Measurements from ENCODE around the gene ZNF506.

DNA sequence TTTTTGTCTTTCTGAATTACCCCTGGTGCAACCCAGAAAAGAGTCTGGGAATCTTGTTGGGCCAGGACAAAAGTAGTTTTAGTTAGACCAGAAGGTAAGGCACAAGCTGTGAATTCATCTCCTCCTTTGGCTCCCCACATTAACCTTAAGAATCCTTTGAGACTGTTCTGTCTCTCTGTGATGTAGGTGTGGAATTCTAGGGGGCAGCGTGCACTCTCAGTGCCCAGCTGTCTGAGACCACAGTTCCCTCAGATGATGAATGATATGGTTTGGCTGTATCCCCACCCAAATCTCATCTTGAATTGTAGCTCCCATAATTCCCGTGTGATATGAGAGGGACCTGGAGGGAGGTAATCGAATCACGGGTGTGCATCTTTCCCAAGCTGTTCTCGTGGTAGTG is 43.9 kb downstream of the ZNF506 start:
- no peak for TF ChIP-seq CTCF (IDR thresholded peaks at IDR 0.05; ENCODE audit: extremely low read depth in 1 of 2, insufficient read depth in 1 of 2, low read depth in 1 of 2, low read length in 2 of 2)
- TF ChIP-seq POLR2A (IDR thresholded peaks at IDR 0.05; ENCODE audit: low read depth, low read length): no peak
- TF ChIP-seq EZH2 (IDR thresholded peaks at IDR 0.05; ENCODE audit: borderline replicate concordance, low read depth, low read length, severe bottlenecking): no peak
- no peak for TF ChIP-seq FOS (IDR thresholded peaks at IDR 0.05; ENCODE audit: borderline replicate concordance, insufficient read depth, low read length)
- TF ChIP-seq, protein P1, sequence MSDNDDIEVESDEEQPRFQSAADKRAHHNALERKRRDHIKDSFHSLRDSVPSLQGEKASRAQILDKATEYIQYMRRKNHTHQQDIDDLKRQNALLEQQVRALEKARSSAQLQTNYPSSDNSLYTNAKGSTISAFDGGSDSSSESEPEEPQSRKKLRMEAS (IDR thresholded peaks at IDR 0.05; ENCODE audit: insufficient read depth, insufficient read length): no peak
- no peak for TF ChIP-seq POLR2AphosphoS5 (IDR thresholded peaks at IDR 0.05; ENCODE audit: insufficient read depth, low read depth, low read length)

Data from endothelial cell of umbilical vein (primary cell).